MM.1S (cell line): ENCODE results near the gene LMF1.

Experiments
- EZH2 ChIP-seq: fragments of 300-600 bp; sonication (generic); optimal IDR thresholded peaks from 2 replicates; pipeline ENCODE3; 2017; ENCODE audit warnings: low read depth, mild to moderate bottlenecking, antibody characterized with exemption, low read length, mixed read lengths
- TF ChIP-seq, protein P1 (sequence below): fragments of 300-600 bp; sonication (generic); IDR thresholded peaks from 2 replicates; pipeline ENCODE4 v1.5.1; 2016; ENCODE audit warnings: antibody characterized with exemption, low read length, mixed read lengths

- TF ChIP-seq, protein P1, sequence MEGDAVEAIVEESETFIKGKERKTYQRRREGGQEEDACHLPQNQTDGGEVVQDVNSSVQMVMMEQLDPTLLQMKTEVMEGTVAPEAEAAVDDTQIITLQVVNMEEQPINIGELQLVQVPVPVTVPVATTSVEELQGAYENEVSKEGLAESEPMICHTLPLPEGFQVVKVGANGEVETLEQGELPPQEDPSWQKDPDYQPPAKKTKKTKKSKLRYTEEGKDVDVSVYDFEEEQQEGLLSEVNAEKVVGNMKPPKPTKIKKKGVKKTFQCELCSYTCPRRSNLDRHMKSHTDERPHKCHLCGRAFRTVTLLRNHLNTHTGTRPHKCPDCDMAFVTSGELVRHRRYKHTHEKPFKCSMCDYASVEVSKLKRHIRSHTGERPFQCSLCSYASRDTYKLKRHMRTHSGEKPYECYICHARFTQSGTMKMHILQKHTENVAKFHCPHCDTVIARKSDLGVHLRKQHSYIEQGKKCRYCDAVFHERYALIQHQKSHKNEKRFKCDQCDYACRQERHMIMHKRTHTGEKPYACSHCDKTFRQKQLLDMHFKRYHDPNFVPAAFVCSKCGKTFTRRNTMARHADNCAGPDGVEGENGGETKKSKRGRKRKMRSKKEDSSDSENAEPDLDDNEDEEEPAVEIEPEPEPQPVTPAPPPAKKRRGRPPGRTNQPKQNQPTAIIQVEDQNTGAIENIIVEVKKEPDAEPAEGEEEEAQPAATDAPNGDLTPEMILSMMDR, result no peak
- no peak for TF ChIP-seq EZH2
These were observed 32.0 kb downstream of the LMF1 start for GRCh38 chr16:938752-939151.
